OCI-LY1 (cell line): ENCODE data around the gene ZFP64.

Experiments used
- H2AFZ ChIP-seq: fragments of 200-600 bp; sonication (generic), shearing (Covaris generic); 2 replicates; pipeline ENCODE4 v1.6.0; 2014; ENCODE audit warnings: antibody characterized with exemption, mild to moderate bottlenecking, low read length
- H3F3A ChIP-seq: fragments of 200-600 bp; sonication (generic), shearing (Covaris generic); 2 replicates; pipeline ENCODE4 v1.6.0; 2014; ENCODE audit warnings: mild to moderate bottlenecking, antibody characterized with exemption, low read length, moderate library complexity; ENCODE audit not compliant: insufficient read depth
- H3K27ac ChIP-seq: fragments of 200-600 bp; sonication (generic); 2 replicates; pipeline ENCODE4 v1.5.1; 2014; ENCODE audit warnings: low read length, mixed run types, mild to moderate bottlenecking, low read depth; ENCODE audit not compliant: poor library complexity, severe bottlenecking
- H3K27me3 ChIP-seq: fragments of 200-600 bp; sonication (generic); 2 replicates; pipeline ENCODE4 v1.6.0; 2014; ENCODE audit warnings: antibody characterized with exemption, mild to moderate bottlenecking, low read length, moderate library complexity; ENCODE audit not compliant: insufficient read depth
- H3K36me3 ChIP-seq: fragments of 200-600 bp; sonication (generic); 2 replicates; pipeline ENCODE4 v1.6.1; 2014; ENCODE audit warnings: mild to moderate bottlenecking, antibody characterized with exemption, low read length, moderate library complexity, mixed read lengths; ENCODE audit not compliant: insufficient read depth
- H3K4me1 ChIP-seq: fragments of 200-600 bp; sonication (generic); 2 replicates; pipeline ENCODE4 v1.5.1; 2014; ENCODE audit warnings: mild to moderate bottlenecking, low read length, moderate library complexity; ENCODE audit not compliant: insufficient read depth, severe bottlenecking
- H3K4me2 ChIP-seq: fragments of 200-600 bp; sonication (generic), shearing (Covaris generic); 2 replicates; pipeline ENCODE4 v1.6.1; 2014; ENCODE audit warnings: low read length
- H3K4me3 ChIP-seq: fragments of 200-600 bp; sonication (generic); 2 replicates; pipeline ENCODE4 v1.5.1; 2014; ENCODE audit warnings: low read length, low read depth, mild to moderate bottlenecking, mixed read lengths; ENCODE audit not compliant: poor library complexity, severe bottlenecking
- H3K79me2 ChIP-seq: fragments of 200-600 bp; shearing (Covaris generic); 2 replicates; pipeline ENCODE4 v1.6.1; 2016; ENCODE audit warnings: mixed run types, low read length, mixed read lengths; ENCODE audit not compliant: insufficient read depth
- H3K9ac ChIP-seq: fragments of 200-600 bp; sonication (generic), shearing (Covaris generic); 2 replicates; pipeline ENCODE4 v1.6.1; 2014; ENCODE audit warnings: mild to moderate bottlenecking, low read length, mixed read lengths
- H3K9me2 ChIP-seq: fragments of 200-600 bp; sonication (generic), shearing (Covaris generic); 2 replicates; pipeline ENCODE4 v1.6.1; 2014; ENCODE audit warnings: low read depth, mild to moderate bottlenecking, low read length, mixed read lengths
- H3K9me3 ChIP-seq: fragments of 200-600 bp; shearing (Covaris generic); 2 replicates; pipeline ENCODE4 v1.6.1; 2014; ENCODE audit warnings: low read length, mixed read lengths
- H4K20me1 ChIP-seq: fragments of 200-600 bp; sonication (generic), shearing (Covaris generic); 2 replicates; pipeline ENCODE4 v1.6.0; 2016; ENCODE audit warnings: mild to moderate bottlenecking, low read length; ENCODE audit not compliant: insufficient read depth
- CTCF ChIP-seq: fragments of 200-600 bp; sonication (generic), shearing (Covaris generic); IDR thresholded peaks from 2 replicates; pipeline ENCODE4 v1.5.1; 2017; ENCODE audit warnings: mild to moderate bottlenecking, antibody characterized with exemption, low read length, moderate library complexity, mixed read lengths
- EZH2 ChIP-seq: fragments of 200-600 bp; sonication (generic), shearing (Covaris generic); IDR thresholded peaks from 2 replicates; pipeline ENCODE4 v1.8.0; 2017; ENCODE audit warnings: borderline replicate concordance, mixed run types, mild to moderate bottlenecking, antibody characterized with exemption, low read length, moderate library complexity, mixed read lengths

The ZFP64 gene

GRCh38 chr20:52217689-52218395, 26.3 kb upstream of the ZFP64 start:
- Histone ChIP-seq H3K36me3 (no peaks in the 10 kb centered on the region), H2AFZ (no peak overlapping the region), H3K9me3 (0 out of 2 replicates have a peak, but pooled peaks cover 5% of the 10 kb centered on the region), H3K27me3 (no peaks in the 10 kb centered on the region), H3K79me2 (no peaks in the 10 kb centered on the region), H3K4me2 (no peak overlapping the region), H3K27ac (no peak overlapping the region), H3K4me1 (no peaks in the 10 kb centered on the region), H3F3A (no peaks in the 10 kb centered on the region), H3K9me2 (no peaks in the 10 kb centered on the region), H3K4me3 (no peak overlapping the region), H3K9ac (no peak overlapping the region), H4K20me1 (no peaks in the 10 kb centered on the region)
- TF ChIP-seq CTCF (no peak), EZH2 (no peak)

- Histone ChIP-seq H3K9me3 (0 out of 2 replicates have a peak, but pooled peaks cover 2% of the 10 kb centered on the region), H3K36me3 (no peaks in the 10 kb centered on the region), H3F3A (no peaks in the 10 kb centered on the region), H3K9me2 (no peaks in the 10 kb centered on the region), H4K20me1 (no peaks in the 10 kb centered on the region), H3K27me3 (no peaks in the 10 kb centered on the region), H3K4me1 (no peaks in the 10 kb centered on the region), H3K4me2 (no peak overlapping the region), H3K27ac (no peak overlapping the region), H3K79me2 (no peaks in the 10 kb centered on the region), H3K4me3 (no peak overlapping the region), H3K9ac (no peak overlapping the region), H2AFZ (no peak overlapping the region)
- TF ChIP-seq EZH2 (no peak), CTCF (no peak)
Observed at GRCh38 chr20:52213995-52214394, 22.4 kb upstream of the ZFP64 start.

GRCh38 chr20:52212943-52213342, 21.4 kb upstream of the ZFP64 start:
- Histone ChIP-seq H3K9ac (no peak overlapping the region), H4K20me1 (no peaks in the 10 kb centered on the region), H3K4me1 (no peaks in the 10 kb centered on the region), H3K4me2 (no peak overlapping the region), H3K9me2 (no peaks in the 10 kb centered on the region), H3K9me3 (no peaks in the 10 kb centered on the region), H3K27me3 (no peaks in the 10 kb centered on the region), H3K27ac (no peak overlapping the region), H3K4me3 (no peak overlapping the region), H3F3A (no peaks in the 10 kb centered on the region), H3K36me3 (no peaks in the 10 kb centered on the region), H2AFZ (no peak overlapping the region), H3K79me2 (no peaks in the 10 kb centered on the region)
- TF ChIP-seq EZH2, result no peak
- no peak for TF ChIP-seq CTCF
